ENCODE data around the gene KDSR.

DNA sequence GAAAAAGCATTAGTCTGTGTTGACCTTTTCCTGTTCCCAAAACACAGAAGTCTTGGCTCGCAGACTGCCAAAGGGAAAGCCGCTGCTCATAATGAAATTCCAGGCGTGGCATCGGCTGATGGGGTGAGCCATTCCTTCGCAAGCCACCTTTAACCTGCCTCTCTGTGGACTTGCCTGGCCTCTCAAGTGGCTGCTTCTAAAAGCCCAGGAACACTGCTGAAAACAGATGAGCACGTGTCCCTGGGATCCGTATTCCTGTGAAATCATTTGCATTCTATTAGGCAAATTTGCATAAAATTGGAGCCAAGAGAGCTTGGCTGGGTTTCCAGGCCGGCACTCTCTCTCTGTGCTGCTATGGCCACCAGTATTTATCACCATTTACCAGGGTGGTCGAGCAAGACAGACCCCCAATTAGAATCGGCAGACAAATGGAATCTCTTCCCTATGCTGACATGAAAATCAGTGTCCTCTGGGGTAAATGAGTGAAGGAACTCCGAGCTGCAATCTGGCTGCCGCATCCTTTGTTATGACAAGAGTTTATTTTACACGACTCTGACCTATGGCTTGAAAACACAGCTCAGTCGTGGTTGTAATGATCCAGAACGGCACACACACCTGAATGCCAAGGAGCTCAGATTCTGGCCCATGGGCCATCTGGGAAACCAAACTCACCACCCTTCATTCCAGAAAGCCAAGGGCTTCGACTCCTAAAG is 69.2 kb downstream of the KDSR start:
- TF ChIP-seq, protein P1, sequence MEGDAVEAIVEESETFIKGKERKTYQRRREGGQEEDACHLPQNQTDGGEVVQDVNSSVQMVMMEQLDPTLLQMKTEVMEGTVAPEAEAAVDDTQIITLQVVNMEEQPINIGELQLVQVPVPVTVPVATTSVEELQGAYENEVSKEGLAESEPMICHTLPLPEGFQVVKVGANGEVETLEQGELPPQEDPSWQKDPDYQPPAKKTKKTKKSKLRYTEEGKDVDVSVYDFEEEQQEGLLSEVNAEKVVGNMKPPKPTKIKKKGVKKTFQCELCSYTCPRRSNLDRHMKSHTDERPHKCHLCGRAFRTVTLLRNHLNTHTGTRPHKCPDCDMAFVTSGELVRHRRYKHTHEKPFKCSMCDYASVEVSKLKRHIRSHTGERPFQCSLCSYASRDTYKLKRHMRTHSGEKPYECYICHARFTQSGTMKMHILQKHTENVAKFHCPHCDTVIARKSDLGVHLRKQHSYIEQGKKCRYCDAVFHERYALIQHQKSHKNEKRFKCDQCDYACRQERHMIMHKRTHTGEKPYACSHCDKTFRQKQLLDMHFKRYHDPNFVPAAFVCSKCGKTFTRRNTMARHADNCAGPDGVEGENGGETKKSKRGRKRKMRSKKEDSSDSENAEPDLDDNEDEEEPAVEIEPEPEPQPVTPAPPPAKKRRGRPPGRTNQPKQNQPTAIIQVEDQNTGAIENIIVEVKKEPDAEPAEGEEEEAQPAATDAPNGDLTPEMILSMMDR (IDR thresholded peaks at IDR 0.05), result no peak
- no peak for TF ChIP-seq POLR2A (IDR thresholded peaks at IDR 0.05)

Data from tibial nerve (tissue), 3 donors.